H1 (cell line): ENCODE data around the gene THRB. TPM values are rescaled to one million over a fixed set of nuclear protein-coding genes. Genes with fewer than 3 reads are reported as not detected.

Experiments used
- CTCF ChIA-PET: fragments of 300-600 bp; sonication (Branson Sonifier 250); formaldehyde crosslinking; loops from one replicate; lab custom pipeline; 2021; ENCODE audit not compliant: partially characterized antibody; lab: Charles Lee
- POLR2A ChIA-PET: fragments of 300-600 bp; sonication (Branson Sonifier 250); formaldehyde crosslinking; loops from one replicate; lab custom pipeline; 2021; ENCODE audit warnings: inconsistent platforms; ENCODE audit not compliant: partially characterized antibody; lab: Charles Lee
- DNase-seq, 2 experiments: peaks; one replicate each; pipeline versions ENCODE4 v3.0.0 to v3.0.0-alpha.2; 2010 to 2022; ENCODE audit warnings: low spot score in 2 of 2, low read depth in 1 of 2, mixed read lengths in 1 of 2
- FAIRE-seq: peaks from 2 replicates; lab custom pipeline; 2011; peaks lifted over from hg19 to GRCh38; lab: Jason Lieb, UNC
- H2AFZ ChIP-seq: 2 replicates; pipeline ENCODE4 v1.8.1; 2012; ENCODE audit warnings: low read length, inconsistent platforms
- H2AK5ac ChIP-seq: 2 replicates; pipeline ENCODE4 v1.6.1; 2013; ENCODE audit warnings: low read depth, low read length
- H2BK120ac ChIP-seq: replicated peaks from 2 replicates; pipeline ENCODE3; 2013; ENCODE audit warnings: low read depth, low read length, inconsistent platforms
- H2BK12ac ChIP-seq: 2 replicates; pipeline ENCODE4 v1.6.1; 2013; ENCODE audit warnings: low read depth, low read length
- H2BK15ac ChIP-seq: 2 replicates; pipeline ENCODE4 v1.6.1; 2013; ENCODE audit warnings: low read length
- H2BK20ac ChIP-seq: 2 replicates; pipeline ENCODE4 v1.6.1; 2013; ENCODE audit warnings: low read length
- H2BK5ac ChIP-seq: 2 replicates; pipeline ENCODE4 v1.6.1; 2013; ENCODE audit warnings: low read depth, low read length
- H3K14ac ChIP-seq: 2 replicates; pipeline ENCODE4 v1.6.1; 2013; ENCODE audit warnings: inconsistent platforms; ENCODE audit not compliant: insufficient read length
- H3K18ac ChIP-seq: 2 replicates; pipeline ENCODE4 v1.6.1; 2013; ENCODE audit warnings: low read length; ENCODE audit errors: extremely low read depth
- H3K23ac ChIP-seq: 2 replicates; pipeline ENCODE4 v1.6.1; 2013; ENCODE audit warnings: inconsistent platforms; ENCODE audit not compliant: insufficient read length
- H3K23me2 ChIP-seq: 2 replicates; pipeline ENCODE4 v1.6.1; 2013; ENCODE audit warnings: low read depth, low read length
- H3K27ac ChIP-seq: 2 replicates; pipeline ENCODE4 v1.6.1; 2011; ENCODE audit warnings: low read depth, low read length, inconsistent platforms
- H3K27me3 ChIP-seq, 4 experiments: replicated peaks in 1 of 4; 1 replicate in 1 of 4; 2 replicates in 3 of 4; pipeline versions ENCODE4 v1.6.1 to v1.8.1; 2011 to 2013; ENCODE audit warnings: low read length in 3 of 4, mild to moderate bottlenecking in 3 of 4, inconsistent platforms in 2 of 4, mixed read lengths in 2 of 4, moderate library complexity in 1 of 4; ENCODE audit not compliant: control insufficient read depth in 3 of 4, insufficient read depth in 3 of 4; ENCODE audit errors: extremely low read depth in 1 of 4
- H3K36me3 ChIP-seq, 4 experiments: 2 replicates each; pipeline versions ENCODE4 v1.6.1 to v1.8.1; 2011 to 2013; ENCODE audit warnings: mild to moderate bottlenecking in 4 of 4, low read length in 3 of 4, moderate library complexity in 2 of 4, control low read depth in 1 of 4, inconsistent platforms in 1 of 4; ENCODE audit not compliant: insufficient read depth in 4 of 4, control insufficient read depth in 2 of 4
- H3K4ac ChIP-seq: replicated peaks from 2 replicates; pipeline ENCODE3; 2013; ENCODE audit warnings: low read length, low read depth, mixed read lengths, inconsistent platforms; ENCODE audit not compliant: insufficient read length
- H3K4me1 ChIP-seq, 4 experiments: replicated peaks in 1 of 4; 1 replicate in 1 of 4; 2 replicates in 3 of 4; pipeline versions ENCODE4 v1.6.1 to v1.8.1; 2011 to 2013; ENCODE audit warnings: low read length in 3 of 4, inconsistent platforms in 2 of 4, mixed read lengths in 1 of 4; ENCODE audit not compliant: insufficient read depth in 4 of 4, control insufficient read depth in 3 of 4
- H3K4me2 ChIP-seq, 2 experiments: 2 replicates each; pipeline versions ENCODE4 v1.6.1 to v1.8.1; 2011 to 2013; ENCODE audit warnings: low read depth in 2 of 2, low read length in 2 of 2, control low read depth in 1 of 2, inconsistent platforms in 1 of 2, mild to moderate bottlenecking in 1 of 2; ENCODE audit not compliant: insufficient read depth in 1 of 2
- H3K4me3 ChIP-seq, 4 experiments: fragments of 200-600, 300-600 bp in 1 of 4; sonication (generic), shearing (Covaris generic), sonication (Bioruptor Twin) in 1 of 4; 2 replicates each; pipeline versions ENCODE4 v1.5.1 to v1.8.1; 2011 to 2016; ENCODE audit warnings: low read length in 4 of 4, low read depth in 3 of 4, control low read depth in 2 of 4, inconsistent platforms in 2 of 4, mild to moderate bottlenecking in 2 of 4, mixed read lengths in 1 of 4, moderate library complexity in 1 of 4; ENCODE audit not compliant: insufficient read depth in 2 of 4; ENCODE audit errors: extremely low read depth in 1 of 4
- H3K56ac ChIP-seq: replicated peaks from 2 replicates; pipeline ENCODE3; 2013; ENCODE audit warnings: low read depth, mild to moderate bottlenecking, mixed read lengths, low read length, inconsistent platforms; ENCODE audit not compliant: insufficient read length
- H3K79me1 ChIP-seq: 2 replicates; pipeline ENCODE4 v1.6.1; 2013; ENCODE audit warnings: low read depth, low read length, control low read depth
- H3K79me2 ChIP-seq, 2 experiments: 2 replicates each; pipeline versions ENCODE4 v1.6.1 to v1.8.1; 2012 to 2013; ENCODE audit warnings: low read length in 2 of 2, mild to moderate bottlenecking in 2 of 2, inconsistent platforms in 1 of 2; ENCODE audit not compliant: insufficient read depth in 2 of 2, control insufficient read depth in 1 of 2
- H3K9ac ChIP-seq, 4 experiments: replicated peaks in 1 of 4; 1 replicate in 1 of 4; 2 replicates in 3 of 4; pipeline versions ENCODE4 v1.6.1 to v1.8.1; 2011 to 2013; ENCODE audit warnings: low read depth in 3 of 4, low read length in 3 of 4, control low read depth in 2 of 4, mild to moderate bottlenecking in 2 of 4, moderate library complexity in 2 of 4, inconsistent platforms in 1 of 4; ENCODE audit errors: extremely low read depth in 1 of 4
- H3K9me3 ChIP-seq, 2 experiments: 2 replicates each; pipeline versions ENCODE4 v1.6.1 to v1.8.1; 2012 to 2013; ENCODE audit warnings: mild to moderate bottlenecking in 2 of 2, moderate library complexity in 2 of 2, control low read depth in 1 of 2, inconsistent platforms in 1 of 2, low read depth in 1 of 2, low read length in 1 of 2, mixed read lengths in 1 of 2; ENCODE audit not compliant: insufficient read depth in 2 of 2
- H4K20me1 ChIP-seq, 2 experiments: replicated peaks in 1 of 2; 2 replicates each; pipeline versions ENCODE3 to v1.8.1; 2011 to 2013; ENCODE audit warnings: inconsistent platforms in 2 of 2, low read length in 2 of 2, mild to moderate bottlenecking in 1 of 2; ENCODE audit not compliant: insufficient read depth in 2 of 2, control insufficient read depth in 1 of 2
- H4K5ac ChIP-seq: 2 replicates; pipeline ENCODE4 v1.6.1; 2013; ENCODE audit warnings: low read length, low read depth, mixed read lengths, inconsistent platforms; ENCODE audit not compliant: insufficient read length
- H4K8ac ChIP-seq: 2 replicates; pipeline ENCODE4 v1.8.0; 2013; ENCODE audit warnings: mild to moderate bottlenecking, moderate library complexity, low read length, inconsistent platforms; ENCODE audit not compliant: insufficient read depth; ENCODE audit errors: extremely low read depth
- H4K91ac ChIP-seq: replicated peaks from 2 replicates; pipeline ENCODE3; 2013; ENCODE audit warnings: low read length, mixed read lengths, inconsistent platforms; ENCODE audit not compliant: insufficient read length
- CTBP2 ChIP-seq: IDR thresholded peaks from 2 replicates; pipeline ENCODE4 v1.7.0; 2011; ENCODE audit warnings: borderline replicate concordance, mild to moderate bottlenecking, moderate library complexity, mixed read lengths, low read length; ENCODE audit not compliant: insufficient read depth, insufficient read length
- GABPA ChIP-seq: IDR thresholded peaks from 2 replicates; pipeline ENCODE4 v1.6.1; 2011; ENCODE audit warnings: mild to moderate bottlenecking, low read length, moderate library complexity, borderline replicate concordance; ENCODE audit not compliant: insufficient read depth
- RNF2 ChIP-seq: fragments of 200-900, 300-1000 bp; sonication (generic); IDR thresholded peaks from 2 replicates; pipeline ENCODE4 v1.7.1; 2016; ENCODE audit warnings: borderline replicate concordance, low read depth, mild to moderate bottlenecking, antibody characterized with exemption, low read length; ENCODE audit not compliant: poor library complexity, severe bottlenecking; ENCODE audit errors: missing control alignments
- SRF ChIP-seq: IDR thresholded peaks from 2 replicates; pipeline ENCODE4 v1.6.1; 2011; ENCODE audit warnings: mild to moderate bottlenecking, low read depth, low read length, moderate library complexity
- SUZ12 ChIP-seq: fragments of 200-600 bp; sonication (generic); IDR thresholded peaks from 2 replicates; pipeline ENCODE4 v1.6.1; 2012; ENCODE audit warnings: mild to moderate bottlenecking, inconsistent platforms, low read length, moderate library complexity, mixed read lengths
- TCF12 ChIP-seq: IDR thresholded peaks from 2 replicates; pipeline ENCODE4 v1.6.1; 2011; ENCODE audit warnings: low read depth, mild to moderate bottlenecking, low read length
- ZNF274 ChIP-seq: IDR thresholded peaks from 2 replicates; pipeline ENCODE4 v1.7.0; 2012; ENCODE audit warnings: low read length, borderline replicate concordance; ENCODE audit errors: extremely low read depth
- WGBS, 2 experiments: shearing (Covaris generic) in 1 of 2; methylation state at CpG; one replicate each; pipeline versions ENCODE4 v1.1.6 to v1.1.7; 2013 to 2015; ENCODE audit warnings: low lambda C conversion rate in 2 of 2, mixed read lengths in 2 of 2, inconsistent platforms in 1 of 2, low coverage in 1 of 2, missing lambda C conversion rate in 1 of 2; ENCODE audit not compliant: insufficient replicate concordance in 2 of 2, insufficient coverage in 1 of 2, insufficient read length in 1 of 2; ENCODE audit errors: extremely low coverage in 1 of 2, missing lambda C conversion rate in 1 of 2; 5-methylcytosine and 5-hydroxymethylcytosine counted together
- polyA plus RNA-seq, 7 experiments: library from polyadenylated mRNA; depleted of rRNA in 3 of 7; stranded (reverse) in 5 of 7; unstranded in 2 of 7; fragments of >200 nt in 5 of 7; fragments of 200-250 nt in 2 of 7; gene quantifications; 1 replicate in 5 of 7; 2 replicates in 1 of 7; 4 replicates in 1 of 7; pipeline versions ENCODE4 v1.2.1 to v1.2.3, GENCODE V29; 2011 to 2013; ENCODE audit warnings: missing spikeins in 2 of 7, mixed read lengths in 2 of 7
- total RNA-seq: library from RNA; stranded (reverse); fragmentation: NEBNext Ultra II Directional; extraction: Animal tissue kit (Norgen Biotek cat#: 25700); gene quantifications from 2 replicates; pipeline ENCODE4 v1.2.1, GENCODE V29; 2021
- TF ChIP-seq, protein P1 (sequence below): IDR thresholded peaks from 2 replicates; pipeline ENCODE4 v1.6.1; 2012; ENCODE audit warnings: inconsistent platforms

THRB gene
- total and polyA plus RNA-seq, 2 of the 8 experiments (the other 6 are each of a cell fraction or from before 2014, with no cell fraction given) = 0.98 to 3.9 TPM

DNA sequence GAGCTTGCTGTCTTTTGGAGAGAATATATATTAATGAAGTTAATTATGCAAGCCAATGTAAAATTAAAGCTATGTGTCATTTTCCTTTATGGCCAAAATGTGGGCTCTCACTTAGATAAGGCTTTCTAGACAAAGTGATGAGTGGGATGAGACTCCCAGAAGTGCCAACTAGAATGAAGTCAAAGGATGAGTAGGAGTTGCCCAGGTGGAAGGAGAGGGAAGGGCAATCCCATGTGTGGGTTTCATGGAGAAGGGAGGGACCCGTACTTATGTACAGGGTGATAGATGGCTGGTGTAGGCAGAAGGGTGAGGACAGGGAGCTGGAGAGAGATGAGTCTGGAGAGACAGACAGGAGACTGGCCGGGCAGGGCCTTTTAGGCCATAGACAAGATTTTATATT lies 239.2 kb downstream of the THRB start:
- H2BK12ac ChIP-seq = no peak overlapping the region
- no peak overlapping the region for H3K14ac ChIP-seq
- no peaks in the 10 kb centered on the region; the same call in 1 of the 2 replicates for H3K23me2 ChIP-seq
- POLR2A ChIA-PET = no interaction called here
- no peak overlapping the region for H3K56ac ChIP-seq
- H4K8ac ChIP-seq = no peak overlapping the region
- no peak overlapping the region for H2AFZ ChIP-seq
- WGBS, 2 experiments = 79% methylated on average over 2 of the region's 2 CpGs; no CpG with 5 or more reads in 1 of the 2 experiments
- no peak overlapping the region for H4K5ac ChIP-seq
- H3K79me1 ChIP-seq = no peaks in the 10 kb centered on the region
- H3K4me3 ChIP-seq = no peak overlapping the region
- no peaks in the 10 kb centered on the region for H4K20me1 ChIP-seq
- H4K91ac ChIP-seq = no peak overlapping the region
- CTCF ChIA-PET = no interaction called here
- H2BK20ac ChIP-seq = no peak overlapping the region
- no peak overlapping the region for H2BK5ac ChIP-seq
- H2AK5ac ChIP-seq = no peak overlapping the region
- FAIRE-seq (no peak), DNase-seq (no peak)
- H2BK15ac ChIP-seq = no peak overlapping the region
- no peak overlapping the region for H3K9ac ChIP-seq
- H3K9me3 ChIP-seq = no peaks in the 10 kb centered on the region
- H3K4ac ChIP-seq = no peak overlapping the region
- no peak overlapping the region for H3K4me2 ChIP-seq
- no peak overlapping the region for H3K18ac ChIP-seq
- H3K27me3 ChIP-seq = no peaks in the 10 kb centered on the region
- H3K4me1 ChIP-seq = no peaks in the 10 kb centered on the region
- no peaks in the 10 kb centered on the region for H3K79me2 ChIP-seq
- no peak overlapping the region for H3K23ac ChIP-seq
- no peaks in the 10 kb centered on the region for H3K36me3 ChIP-seq
- no peak overlapping the region for H3K27ac ChIP-seq
- H2BK120ac ChIP-seq = no peak overlapping the region
- TF ChIP-seq RNF2 = no peak
- TF ChIP-seq, protein P1, sequence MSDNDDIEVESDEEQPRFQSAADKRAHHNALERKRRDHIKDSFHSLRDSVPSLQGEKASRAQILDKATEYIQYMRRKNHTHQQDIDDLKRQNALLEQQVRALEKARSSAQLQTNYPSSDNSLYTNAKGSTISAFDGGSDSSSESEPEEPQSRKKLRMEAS = no peak
- TF ChIP-seq SRF = no peak
- TF ChIP-seq GABPA = no peak
- TF ChIP-seq SUZ12 = no peak
- TF ChIP-seq TCF12 = no peak
- no peak for TF ChIP-seq CTBP2
- TF ChIP-seq ZNF274 = no peak
